Measurements from ENCODE around the gene PERM1.

PERM1 gene

GRCh38 chr1:952603-953002 is 29.3 kb downstream of the PERM1 start:
- Histone ChIP-seq H3K36me3 (ENCODE audit: control insufficient read depth, low read length) (peaks cover 95% of the 10 kb centered on the region), H3K27ac (ENCODE audit: low read depth, low read length) (no peak overlapping the region), H3K9me3 (ENCODE audit: control insufficient read depth, insufficient read depth, low read length) (no peaks in the 10 kb centered on the region), H4K20me1 (ENCODE audit: control insufficient read depth, insufficient read depth, low read depth, low read length) (0 out of 2 replicates have a peak, but pooled peaks cover 6% of the 10 kb centered on the region), H3K4me3 (ENCODE audit: low read length) (no peak overlapping the region), H3K9me2 (replicated peaks; ENCODE audit: control insufficient read depth, low read length) (no peaks in the 10 kb centered on the region), H3K4me1 (ENCODE audit: control insufficient read depth, low read length) (peaks cover 4% of the 10 kb centered on the region; the same call in 1 of the 2 replicates), H3K4me2 (ENCODE audit: low read length) (no peak overlapping the region), H3F3A (ENCODE audit: control insufficient read depth, insufficient read depth) (no peaks in the 10 kb centered on the region), H3K79me2 (ENCODE audit: control insufficient read depth, low read length) (peaks cover 12% of the 10 kb centered on the region), H3K27me3 (ENCODE audit: control insufficient read depth, low read length) (no peaks in the 10 kb centered on the region)
- TF ChIP-seq, protein P1, sequence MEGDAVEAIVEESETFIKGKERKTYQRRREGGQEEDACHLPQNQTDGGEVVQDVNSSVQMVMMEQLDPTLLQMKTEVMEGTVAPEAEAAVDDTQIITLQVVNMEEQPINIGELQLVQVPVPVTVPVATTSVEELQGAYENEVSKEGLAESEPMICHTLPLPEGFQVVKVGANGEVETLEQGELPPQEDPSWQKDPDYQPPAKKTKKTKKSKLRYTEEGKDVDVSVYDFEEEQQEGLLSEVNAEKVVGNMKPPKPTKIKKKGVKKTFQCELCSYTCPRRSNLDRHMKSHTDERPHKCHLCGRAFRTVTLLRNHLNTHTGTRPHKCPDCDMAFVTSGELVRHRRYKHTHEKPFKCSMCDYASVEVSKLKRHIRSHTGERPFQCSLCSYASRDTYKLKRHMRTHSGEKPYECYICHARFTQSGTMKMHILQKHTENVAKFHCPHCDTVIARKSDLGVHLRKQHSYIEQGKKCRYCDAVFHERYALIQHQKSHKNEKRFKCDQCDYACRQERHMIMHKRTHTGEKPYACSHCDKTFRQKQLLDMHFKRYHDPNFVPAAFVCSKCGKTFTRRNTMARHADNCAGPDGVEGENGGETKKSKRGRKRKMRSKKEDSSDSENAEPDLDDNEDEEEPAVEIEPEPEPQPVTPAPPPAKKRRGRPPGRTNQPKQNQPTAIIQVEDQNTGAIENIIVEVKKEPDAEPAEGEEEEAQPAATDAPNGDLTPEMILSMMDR (IDR thresholded peaks at IDR 0.05; ENCODE audit: low read depth, low read length, poor library complexity, severe bottlenecking) = no peak
- no peak for TF ChIP-seq EZH2phosphoT487 (IDR thresholded peaks at IDR 0.05; ENCODE audit: borderline replicate concordance, low read length)

DNA sequence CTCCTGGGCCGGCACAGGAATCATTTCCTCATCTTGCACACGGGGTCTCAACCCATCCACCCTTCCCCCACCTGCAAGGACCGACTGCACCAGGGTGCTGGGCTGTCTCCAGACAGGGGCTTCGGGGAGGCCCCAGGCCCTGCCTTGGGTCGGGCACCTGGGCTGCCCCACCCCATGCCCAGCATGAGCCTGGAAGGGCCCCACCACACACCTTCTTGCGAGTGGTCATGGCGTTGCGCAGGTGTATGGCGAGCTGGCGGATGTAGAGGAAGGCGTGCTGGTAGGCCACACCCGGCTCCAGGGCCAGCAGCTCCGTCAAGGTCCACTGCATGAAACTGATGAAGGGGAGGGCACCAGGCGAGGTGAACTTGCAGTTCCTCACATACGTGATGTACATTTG is 29.7 kb downstream of the PERM1 start:
- no peak for TF ChIP-seq EZH2phosphoT487 (IDR thresholded peaks at IDR 0.05; ENCODE audit: borderline replicate concordance, low read length)
- TF ChIP-seq, protein P1 (IDR thresholded peaks at IDR 0.05; ENCODE audit: low read depth, low read length, poor library complexity, severe bottlenecking) = no peak
- Histone ChIP-seq H3K9me3 (ENCODE audit: control insufficient read depth, insufficient read depth, low read length) (no peaks in the 10 kb centered on the region), H3K4me2 (ENCODE audit: low read length) (no peak overlapping the region), H3K4me3 (ENCODE audit: low read length) (no peak overlapping the region), H3K4me1 (ENCODE audit: control insufficient read depth, low read length) (no peaks in the 10 kb centered on the region), H3K79me2 (ENCODE audit: control insufficient read depth, low read length) (peaks cover 8% of the 10 kb centered on the region), H3K27ac (ENCODE audit: low read depth, low read length) (no peak overlapping the region), H4K20me1 (ENCODE audit: control insufficient read depth, insufficient read depth, low read depth, low read length) (0 out of 2 replicates have a peak, but pooled peaks cover 6% of the 10 kb centered on the region), H3K36me3 (ENCODE audit: control insufficient read depth, low read length) (peaks cover 97% of the 10 kb centered on the region), H3K27me3 (ENCODE audit: control insufficient read depth, low read length) (no peaks in the 10 kb centered on the region), H3F3A (ENCODE audit: control insufficient read depth, insufficient read depth) (no peaks in the 10 kb centered on the region), H3K9me2 (replicated peaks; ENCODE audit: control insufficient read depth, low read length) (no peaks in the 10 kb centered on the region)

- 0 out of 2 replicates have a peak, but pooled peaks cover 6% of the 10 kb centered on the region for H4K20me1 ChIP-seq (ENCODE audit: control insufficient read depth, insufficient read depth, low read depth, low read length)
- H3K4me1 ChIP-seq (ENCODE audit: control insufficient read depth, low read length) = no peaks in the 10 kb centered on the region
- H3K4me2 ChIP-seq (ENCODE audit: low read length) = no peak overlapping the region
- H3K9me2 ChIP-seq (replicated peaks; ENCODE audit: control insufficient read depth, low read length) = no peaks in the 10 kb centered on the region
- no peaks in the 10 kb centered on the region for H3K79me2 ChIP-seq (ENCODE audit: control insufficient read depth, low read length)
- H3K27ac ChIP-seq (ENCODE audit: low read depth, low read length) = no peak overlapping the region
- no peaks in the 10 kb centered on the region for H3K27me3 ChIP-seq (ENCODE audit: control insufficient read depth, low read length)
- no peak for TF ChIP-seq EZH2phosphoT487 (IDR thresholded peaks at IDR 0.05; ENCODE audit: borderline replicate concordance, low read length)
- TF ChIP-seq, protein P1 (IDR thresholded peaks at IDR 0.05; ENCODE audit: low read depth, low read length, poor library complexity, severe bottlenecking) = peak; percentile 17
- H3K9me3 ChIP-seq (ENCODE audit: control insufficient read depth, insufficient read depth, low read length) = no peaks in the 10 kb centered on the region
- H3K4me3 ChIP-seq (ENCODE audit: low read length) = no peak overlapping the region
- H3F3A ChIP-seq (ENCODE audit: control insufficient read depth, insufficient read depth) = no peaks in the 10 kb centered on the region
- H3K36me3 ChIP-seq (ENCODE audit: control insufficient read depth, low read length) = peaks cover 93% of the 10 kb centered on the region
These were observed 30.5 kb downstream of the PERM1 start for GRCh38 chr1:951364-951763.

Measured in DOHH2 (cell line).